Measurements from ENCODE around the gene ALKAL2.

DNA sequence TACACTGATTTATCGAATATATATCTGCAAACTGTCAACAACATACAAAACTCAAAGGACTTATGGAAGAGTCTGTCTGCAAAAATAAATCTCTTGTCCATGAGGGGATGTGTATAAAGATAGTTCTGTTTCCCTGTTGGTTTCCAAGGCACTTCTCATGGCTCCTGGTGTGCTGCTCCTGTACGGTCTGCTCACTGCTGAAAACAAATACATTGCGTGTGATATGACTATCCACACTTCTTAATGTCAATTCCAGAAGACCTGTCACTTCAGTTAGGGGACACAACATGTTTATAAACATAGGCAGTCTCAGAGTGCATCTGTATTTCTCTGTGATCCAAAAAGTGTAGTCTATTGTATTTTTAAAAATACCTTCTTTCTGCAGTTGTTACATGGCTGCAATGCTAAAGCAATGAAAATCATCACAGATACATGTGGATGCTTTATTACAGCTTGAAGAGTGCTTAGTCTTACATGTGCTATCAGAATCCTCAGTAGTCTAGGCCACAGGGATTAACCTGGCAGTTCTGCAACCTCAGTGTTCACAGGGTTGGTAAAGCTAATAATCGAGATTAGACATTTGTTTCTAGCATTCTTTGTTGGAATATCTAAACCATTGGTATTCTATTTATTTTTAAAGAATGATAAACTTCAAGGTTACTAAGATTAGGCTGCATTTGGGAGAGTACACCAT is 7.8 kb downstream of the ALKAL2 start:
- TF ChIP-seq, protein P1, sequence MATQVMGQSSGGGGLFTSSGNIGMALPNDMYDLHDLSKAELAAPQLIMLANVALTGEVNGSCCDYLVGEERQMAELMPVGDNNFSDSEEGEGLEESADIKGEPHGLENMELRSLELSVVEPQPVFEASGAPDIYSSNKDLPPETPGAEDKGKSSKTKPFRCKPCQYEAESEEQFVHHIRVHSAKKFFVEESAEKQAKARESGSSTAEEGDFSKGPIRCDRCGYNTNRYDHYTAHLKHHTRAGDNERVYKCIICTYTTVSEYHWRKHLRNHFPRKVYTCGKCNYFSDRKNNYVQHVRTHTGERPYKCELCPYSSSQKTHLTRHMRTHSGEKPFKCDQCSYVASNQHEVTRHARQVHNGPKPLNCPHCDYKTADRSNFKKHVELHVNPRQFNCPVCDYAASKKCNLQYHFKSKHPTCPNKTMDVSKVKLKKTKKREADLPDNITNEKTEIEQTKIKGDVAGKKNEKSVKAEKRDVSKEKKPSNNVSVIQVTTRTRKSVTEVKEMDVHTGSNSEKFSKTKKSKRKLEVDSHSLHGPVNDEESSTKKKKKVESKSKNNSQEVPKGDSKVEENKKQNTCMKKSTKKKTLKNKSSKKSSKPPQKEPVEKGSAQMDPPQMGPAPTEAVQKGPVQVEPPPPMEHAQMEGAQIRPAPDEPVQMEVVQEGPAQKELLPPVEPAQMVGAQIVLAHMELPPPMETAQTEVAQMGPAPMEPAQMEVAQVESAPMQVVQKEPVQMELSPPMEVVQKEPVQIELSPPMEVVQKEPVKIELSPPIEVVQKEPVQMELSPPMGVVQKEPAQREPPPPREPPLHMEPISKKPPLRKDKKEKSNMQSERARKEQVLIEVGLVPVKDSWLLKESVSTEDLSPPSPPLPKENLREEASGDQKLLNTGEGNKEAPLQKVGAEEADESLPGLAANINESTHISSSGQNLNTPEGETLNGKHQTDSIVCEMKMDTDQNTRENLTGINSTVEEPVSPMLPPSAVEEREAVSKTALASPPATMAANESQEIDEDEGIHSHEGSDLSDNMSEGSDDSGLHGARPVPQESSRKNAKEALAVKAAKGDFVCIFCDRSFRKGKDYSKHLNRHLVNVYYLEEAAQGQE (IDR thresholded peaks at IDR 0.05; ENCODE audit: low read depth): no peak
- no peak for TF ChIP-seq POLR2A (IDR thresholded peaks at IDR 0.05; ENCODE audit: borderline replicate concordance, extremely low read depth, insufficient read depth, insufficient read length)
- TF ChIP-seq, protein P2, sequence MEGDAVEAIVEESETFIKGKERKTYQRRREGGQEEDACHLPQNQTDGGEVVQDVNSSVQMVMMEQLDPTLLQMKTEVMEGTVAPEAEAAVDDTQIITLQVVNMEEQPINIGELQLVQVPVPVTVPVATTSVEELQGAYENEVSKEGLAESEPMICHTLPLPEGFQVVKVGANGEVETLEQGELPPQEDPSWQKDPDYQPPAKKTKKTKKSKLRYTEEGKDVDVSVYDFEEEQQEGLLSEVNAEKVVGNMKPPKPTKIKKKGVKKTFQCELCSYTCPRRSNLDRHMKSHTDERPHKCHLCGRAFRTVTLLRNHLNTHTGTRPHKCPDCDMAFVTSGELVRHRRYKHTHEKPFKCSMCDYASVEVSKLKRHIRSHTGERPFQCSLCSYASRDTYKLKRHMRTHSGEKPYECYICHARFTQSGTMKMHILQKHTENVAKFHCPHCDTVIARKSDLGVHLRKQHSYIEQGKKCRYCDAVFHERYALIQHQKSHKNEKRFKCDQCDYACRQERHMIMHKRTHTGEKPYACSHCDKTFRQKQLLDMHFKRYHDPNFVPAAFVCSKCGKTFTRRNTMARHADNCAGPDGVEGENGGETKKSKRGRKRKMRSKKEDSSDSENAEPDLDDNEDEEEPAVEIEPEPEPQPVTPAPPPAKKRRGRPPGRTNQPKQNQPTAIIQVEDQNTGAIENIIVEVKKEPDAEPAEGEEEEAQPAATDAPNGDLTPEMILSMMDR (IDR thresholded peaks at IDR 0.05 in 2 of 3, conservative IDR thresholded peaks at IDR 0.05 in 1 of 3; ENCODE audit: borderline replicate concordance in 1 of 3, insufficient read depth in 1 of 3, low read depth in 2 of 3, low read length in 2 of 3): no peak
- TF ChIP-seq CEBPB (IDR thresholded peaks at IDR 0.05; ENCODE audit: low read depth): no peak
- TF ChIP-seq EZH2phosphoT487 (IDR thresholded peaks at IDR 0.05; ENCODE audit: borderline replicate concordance): no peak
- TF ChIP-seq, protein P3, sequence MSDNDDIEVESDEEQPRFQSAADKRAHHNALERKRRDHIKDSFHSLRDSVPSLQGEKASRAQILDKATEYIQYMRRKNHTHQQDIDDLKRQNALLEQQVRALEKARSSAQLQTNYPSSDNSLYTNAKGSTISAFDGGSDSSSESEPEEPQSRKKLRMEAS (IDR thresholded peaks at IDR 0.05): no peak
- no peak for TF ChIP-seq YY1 (IDR thresholded peaks at IDR 0.05; ENCODE audit: extremely low read depth, insufficient replicate concordance, low read depth, low read length)

All from HCT116 (cell line).